OCI-LY3 (cell line): Measurements from ENCODE around the gene BNC1.

Source experiments
- CTCF ChIP-seq: fragments of 200-600, 300-600 bp; sonication (generic); IDR thresholded peaks from 2 replicates; pipeline ENCODE4 v1.5.1; 2014; ENCODE audit warnings: antibody characterized with exemption, low read length, low read depth
- EZH2phosphoT487 ChIP-seq: fragments of 200-600 bp; shearing (Covaris generic); IDR thresholded peaks from 2 replicates; pipeline ENCODE4 v1.6.1; 2018; ENCODE audit warnings: antibody characterized with exemption, mixed run types, low read depth

DNA sequence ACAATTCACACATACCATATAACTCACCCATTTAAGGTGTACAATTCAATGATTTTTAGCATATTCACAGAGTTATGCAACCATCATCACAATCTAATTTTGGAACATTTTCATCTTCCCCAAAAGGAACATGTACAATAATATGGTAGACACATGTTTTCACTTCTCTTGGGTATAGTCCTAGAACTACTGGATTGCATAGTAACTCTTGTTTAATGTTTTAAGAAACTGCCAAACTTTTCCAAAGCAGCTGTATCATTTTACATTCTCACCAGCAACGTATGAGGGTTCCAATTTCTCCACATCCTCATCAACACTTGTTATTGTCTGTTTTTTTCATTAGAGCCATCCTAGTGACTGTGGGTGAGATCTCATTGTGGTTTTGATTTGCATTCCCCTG is 14.3 kb downstream of the BNC1 start:
- TF ChIP-seq CTCF (no peak), EZH2phosphoT487 (no peak)
